GM12801 (cell line): ENCODE data around the gene EPHB2.

ENCODE experiments used
- CTCF ChIP-seq: IDR thresholded peaks from one replicate; pipeline ENCODE4 v1.5.1; 2011; ENCODE audit warnings: control low read depth; ENCODE audit not compliant: insufficient read length; ENCODE audit errors: extremely low read depth

The EPHB2 gene

GRCh38 chr1:22828484-22829308 is 118.1 kb downstream of the EPHB2 start:
- no peak for TF ChIP-seq CTCF

DNA sequence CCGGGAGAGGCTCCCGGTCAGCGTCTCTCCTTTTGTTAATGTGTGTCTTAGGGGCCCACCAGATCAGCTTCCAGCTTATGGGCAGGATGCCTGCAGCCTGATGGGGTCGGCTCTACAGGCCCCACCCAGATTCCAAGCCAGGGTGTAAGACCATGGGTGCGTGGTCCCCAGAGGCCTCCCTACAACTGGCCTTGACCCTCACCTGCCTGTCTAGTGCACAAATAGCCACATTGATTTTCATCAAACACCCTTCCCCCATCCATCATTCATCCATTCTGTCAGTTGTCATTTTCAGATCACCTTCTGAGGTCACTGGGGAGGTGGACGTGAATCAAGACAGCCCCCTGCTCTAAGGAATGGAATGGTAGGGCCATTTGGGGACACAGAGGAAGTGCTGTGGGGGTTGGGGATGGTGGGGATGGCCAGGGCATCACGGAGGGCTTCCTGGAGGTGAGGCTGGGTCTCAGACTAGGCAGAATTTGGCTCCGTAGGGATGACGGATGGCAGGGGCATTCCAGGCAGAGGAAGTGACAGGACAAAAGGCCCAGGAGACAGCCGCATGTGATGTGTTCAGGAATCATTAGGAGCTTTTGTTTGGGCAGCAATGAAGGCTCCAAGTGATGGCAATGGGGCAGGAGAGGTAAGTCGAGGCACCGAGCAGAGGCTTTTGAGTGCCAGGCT is 118.8 kb downstream of the EPHB2 start:
- TF ChIP-seq CTCF = no peak

DNA sequence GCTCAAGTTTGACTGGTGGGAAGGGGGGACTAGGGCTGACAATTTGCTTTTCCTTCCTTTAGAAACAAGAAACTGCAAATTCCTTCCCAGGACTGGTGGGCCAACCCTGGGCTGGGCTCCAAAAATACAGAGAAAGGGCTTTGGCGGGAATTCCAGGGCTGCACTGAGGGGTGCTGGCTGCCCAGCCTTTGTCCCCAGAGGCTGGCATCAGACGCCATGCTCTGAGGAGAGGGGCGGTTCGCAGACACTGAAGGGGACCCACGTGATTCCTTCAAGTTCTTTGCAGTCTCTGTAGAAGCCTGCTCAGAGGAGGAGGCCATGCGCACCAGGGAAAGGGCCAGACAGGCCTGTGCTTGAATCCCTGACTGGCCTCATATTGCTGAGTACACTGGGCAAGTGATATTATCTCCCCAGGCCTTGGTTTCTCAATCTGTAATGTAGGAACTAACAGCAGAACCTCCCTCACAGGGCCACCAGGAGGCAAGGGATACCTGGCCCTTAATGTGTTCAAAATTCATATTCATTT is 119.5 kb downstream of the EPHB2 start:
- no peak for TF ChIP-seq CTCF

- TF ChIP-seq CTCF = no peak
These were observed 120.2 kb downstream of the EPHB2 start for GRCh38 chr1:22830757-22831340.

DNA sequence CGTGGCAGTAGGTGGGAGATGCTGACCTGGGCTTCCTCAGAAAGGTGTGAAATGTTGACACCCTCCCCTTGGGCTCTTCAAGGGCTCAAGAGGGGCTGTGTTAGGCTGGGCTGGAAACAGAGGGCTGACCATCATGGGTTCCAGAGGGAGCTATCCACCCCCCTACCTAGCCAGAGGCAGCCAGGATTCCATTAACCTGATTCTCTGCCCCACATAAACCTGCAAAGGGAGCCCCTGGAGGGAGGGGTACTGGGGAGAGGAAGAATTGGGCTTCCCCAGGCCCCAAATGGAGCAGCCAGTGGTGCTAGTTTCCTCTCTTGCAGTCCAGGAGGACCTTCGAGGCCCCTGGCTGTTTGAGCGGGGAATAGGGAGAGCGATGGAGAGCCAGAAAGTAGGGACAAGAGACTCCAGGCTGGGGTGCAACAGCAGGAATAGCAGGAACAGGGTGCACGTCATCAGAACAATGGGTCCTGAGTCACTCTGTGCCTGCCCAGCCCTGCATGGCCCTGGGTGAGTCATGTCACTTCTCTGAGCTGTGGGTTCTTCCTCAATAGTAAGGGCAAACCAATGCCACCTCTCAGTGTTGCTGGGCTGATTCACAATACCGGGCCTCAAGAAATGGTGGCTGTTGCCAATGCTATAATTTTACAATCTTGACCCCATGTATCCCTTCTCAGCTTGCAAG is 121.2 kb downstream of the EPHB2 start:
- no peak for TF ChIP-seq CTCF

GRCh38 chr1:22832414-22832786 is 121.8 kb downstream of the EPHB2 start:
- no peak for TF ChIP-seq CTCF

DNA sequence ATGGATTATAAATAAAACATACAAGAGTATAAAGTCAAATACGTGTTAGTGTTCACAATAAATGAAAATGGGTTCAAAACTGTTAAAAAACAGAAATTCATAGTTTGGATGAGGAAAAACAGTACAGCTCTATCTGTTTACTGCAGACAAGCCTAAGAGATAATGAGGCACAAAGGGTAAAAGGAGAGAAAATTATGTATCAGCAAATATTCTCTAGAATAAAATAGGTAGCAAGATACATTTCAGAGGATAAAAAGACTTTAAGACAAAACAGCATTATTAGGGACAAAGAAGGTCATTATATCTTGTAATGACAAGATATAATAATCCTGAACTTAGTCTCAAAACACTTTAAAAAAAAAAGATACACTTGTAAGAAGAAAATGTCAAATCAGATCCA is 123.1 kb downstream of the EPHB2 start:
- TF ChIP-seq CTCF = no peak
